HFFc6 (cell line): ENCODE data around the gene NEURL3. TPM values are rescaled to one million over a fixed set of nuclear protein-coding genes. Genes with fewer than 3 reads are reported as not detected.

Experiments
- DNase-seq: peaks from one replicate; pipeline ENCODE4 v3.0.0-alpha.2; 2018
- H3K27ac Mint-ChIP-seq: 2 replicates; pipeline ENCODE4 v1.8.0; 2020; ENCODE audit warnings: mild to moderate bottlenecking, mixed read lengths
- H3K27me3 Mint-ChIP-seq: 2 replicates; pipeline ENCODE4 v1.8.0; 2021; ENCODE audit warnings: mild to moderate bottlenecking, moderate library complexity, mixed read lengths; ENCODE audit not compliant: insufficient read depth
- H3K36me3 Mint-ChIP-seq: 2 replicates; pipeline ENCODE4 v1.8.0; 2021; ENCODE audit warnings: low read depth, mixed read lengths
- H3K4me1 Mint-ChIP-seq: 2 replicates; pipeline ENCODE4 v1.8.0; 2020; ENCODE audit warnings: low read depth, mixed read lengths
- H3K4me3 Mint-ChIP-seq: 2 replicates; pipeline ENCODE4 v1.8.0; 2020; ENCODE audit warnings: mild to moderate bottlenecking, moderate library complexity, mixed read lengths
- H3K9me3 Mint-ChIP-seq: 2 replicates; pipeline ENCODE4 v1.8.0; 2020; ENCODE audit warnings: mild to moderate bottlenecking, mixed read lengths
- CTCF ChIP-seq: fragments of 200-600 bp; sonication (generic); IDR thresholded peaks from 2 replicates; pipeline ENCODE4 v1.5.0; 2021; ENCODE audit warnings: antibody characterized with exemption, mild to moderate bottlenecking
- total RNA-seq, 6 experiments: library from RNA; stranded (reverse); fragmentation: NEBNext Ultra II Directional; extraction: Animal tissue kit (Norgen Biotek cat#: 25700); gene quantifications; 2 replicates in 1 of 6; 3 replicates in 5 of 6; pipeline ENCODE4 v1.2.3, GENCODE V29; 2021

Gene NEURL3
- total RNA-seq, 6 experiments from 2014 or later, result not detected

- H3K9me3 Mint-ChIP-seq, result peaks cover 9% of the 10 kb centered on the region; the same call in 1 of the 2 replicates
- no peaks in the 10 kb centered on the region for H3K36me3 Mint-ChIP-seq
- peaks cover 28% of the 10 kb centered on the region for H3K27me3 Mint-ChIP-seq
- no peak overlapping the region for H3K4me3 Mint-ChIP-seq
- TF ChIP-seq CTCF, result no peak
- H3K27ac Mint-ChIP-seq, result no peak overlapping the region
- DNase-seq, result no peak
- no peaks in the 10 kb centered on the region for H3K4me1 Mint-ChIP-seq
Measured at GRCh38 chr2:96447726-96448125, 57.4 kb downstream of the NEURL3 start.

Other genes with a start within 250 kb of the NEURL3 start
- 10 to 100 TPM; 57.6 to 84.6 (median 71.1) TPM for gene TMEM127, start 239.4 kb downstream of the NEURL3 start, total RNA-seq
- gene CIAO1, start 239.1 kb downstream of the NEURL3 start, total RNA-seq, result 10 to 100 TPM; 54.9 to 71.4 (median 60.4) TPM
- gene SNRNP200, start 199.8 kb downstream of the NEURL3 start, total RNA-seq, result 100 to 1,000 TPM in 2 of 6 experiments, 10 to 100 TPM in 4; 88.0 to 106 (median 93.3) TPM
- 1 to 10 TPM in 2 of 6 experiments, under 1 TPM in 4; 0.55 to 1.2 (median 0.94) TPM for gene ITPRIPL1, start 180.0 kb downstream of the NEURL3 start, total RNA-seq
- 10 to 100 TPM; 10.8 to 25.4 (median 24.0) TPM for gene NCAPH, start 169.6 kb downstream of the NEURL3 start, total RNA-seq
- 10 to 100 TPM in 3 of 6 experiments, 1 to 10 TPM in 3; 9.6 to 13.6 (median 10.0) TPM for gene ARID5A, start 31.4 kb upstream of the NEURL3 start, total RNA-seq
- gene KANSL3, start 133.0 kb upstream of the NEURL3 start, total RNA-seq, result 10 to 100 TPM; 19.3 to 28.3 (median 26.7) TPM
- not detected for gene FER1L5, start 137.4 kb upstream of the NEURL3 start, total RNA-seq
- 10 to 100 TPM; 24.3 to 27.7 (median 26.4) TPM for gene LMAN2L, start 234.7 kb upstream of the NEURL3 start, total RNA-seq